Right lung (tissue), 5 donors: ENCODE measurements around the gene GNB1L. TPM values are rescaled to one million over a fixed set of nuclear protein-coding genes. Genes with fewer than 3 reads are reported as not detected.
"Not testable (repeated sequence)": the region's sequence is repeated elsewhere in the genome, so short reads cannot be mapped to it uniquely, and the experiment has no call there.

ENCODE experiments used
- DNase-seq, 2 donors: peaks; one replicate each; pipeline ENCODE4 v3.0.0-alpha.2; 2013
- polyA plus RNA-seq, 5 donors: library from polyadenylated mRNA; unstranded; fragments of 120-200 nt; gene quantifications; one replicate each; pipeline versions ENCODE4 v1.2.1 to v1.2.3, GENCODE V29; 2013; ENCODE audit warnings: inconsistent platforms in 1 of 5, low replicate concordance in 1 of 5; ENCODE audit not compliant: insufficient read length in 5 of 5, insufficient read depth in 1 of 5

GNB1L gene
- polyA plus RNA-seq, 5 donors = 2.7 to 6.4 (median 6.1) TPM

DNA sequence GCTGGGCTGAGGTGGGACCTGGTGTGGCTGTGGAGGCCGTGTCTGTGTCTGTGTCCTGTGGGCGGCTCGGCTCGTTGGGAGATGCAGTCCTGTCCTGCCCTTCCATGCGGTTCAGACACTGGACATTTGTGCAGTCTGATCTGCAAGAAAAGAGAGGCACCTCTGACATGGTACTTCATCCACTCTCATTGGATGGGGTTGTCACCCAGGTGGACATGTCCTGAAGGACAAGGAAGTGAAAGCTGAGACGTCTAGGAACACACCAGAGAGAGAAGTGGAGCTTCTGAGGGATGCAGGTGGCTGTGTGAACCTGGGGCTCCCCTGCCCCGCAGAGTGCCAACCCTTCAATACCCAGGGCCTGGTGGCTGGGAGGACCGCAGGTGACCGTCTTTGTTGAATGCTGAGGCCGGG lies 75.7 kb downstream of the GNB1L start:
- DNase-seq = no peak

DNA sequence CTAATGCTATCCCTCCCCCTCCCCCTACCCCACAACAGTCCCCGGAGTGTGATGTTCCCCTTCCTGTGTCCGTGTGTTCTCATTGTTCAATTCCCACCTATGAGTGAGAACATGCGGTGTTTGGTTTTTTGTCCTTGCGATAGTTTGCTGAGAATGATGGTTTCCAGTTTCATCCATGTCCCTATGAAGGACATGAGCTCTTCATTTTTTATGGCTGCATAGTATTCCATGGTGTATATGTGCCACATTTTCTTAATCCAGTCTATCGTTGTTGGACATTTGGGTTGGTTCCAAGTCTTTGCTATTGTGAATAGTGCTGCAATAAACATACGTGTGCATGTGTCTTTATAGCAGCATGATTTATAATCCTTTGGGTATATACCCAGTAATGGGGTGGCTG lies 77.5 kb downstream of the GNB1L start:
- not testable (repeated sequence) for DNase-seq

DNA sequence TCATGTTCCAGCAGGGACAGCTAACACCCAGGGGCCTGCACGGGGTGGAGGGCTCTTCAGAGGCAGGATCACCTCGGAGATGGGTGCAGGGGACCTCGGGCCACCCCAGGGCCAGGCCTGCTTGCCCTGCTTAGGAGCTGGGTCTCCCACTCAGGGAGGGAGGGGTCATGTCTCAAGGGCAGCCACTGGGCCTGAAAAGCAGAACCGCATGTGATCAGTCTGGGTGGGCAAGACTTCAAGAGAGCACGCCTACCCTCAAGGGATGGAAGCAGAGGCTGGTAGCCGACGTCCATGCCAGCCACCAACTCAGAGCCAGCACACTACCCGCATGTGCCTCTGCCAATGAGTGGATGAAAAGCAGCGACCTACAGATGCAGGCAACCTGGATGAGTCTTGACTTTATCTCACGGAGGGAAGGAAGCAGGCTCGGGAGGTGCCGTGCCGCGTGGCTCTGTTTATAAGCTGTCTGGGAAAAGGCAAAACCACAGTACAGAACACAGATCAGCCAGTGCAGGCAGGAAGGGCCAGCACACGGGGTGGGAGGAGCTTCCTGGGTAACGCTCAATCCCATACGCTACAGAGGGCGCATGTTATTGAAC lies 78.1 kb downstream of the GNB1L start:
- DNase-seq = no peak

DNA sequence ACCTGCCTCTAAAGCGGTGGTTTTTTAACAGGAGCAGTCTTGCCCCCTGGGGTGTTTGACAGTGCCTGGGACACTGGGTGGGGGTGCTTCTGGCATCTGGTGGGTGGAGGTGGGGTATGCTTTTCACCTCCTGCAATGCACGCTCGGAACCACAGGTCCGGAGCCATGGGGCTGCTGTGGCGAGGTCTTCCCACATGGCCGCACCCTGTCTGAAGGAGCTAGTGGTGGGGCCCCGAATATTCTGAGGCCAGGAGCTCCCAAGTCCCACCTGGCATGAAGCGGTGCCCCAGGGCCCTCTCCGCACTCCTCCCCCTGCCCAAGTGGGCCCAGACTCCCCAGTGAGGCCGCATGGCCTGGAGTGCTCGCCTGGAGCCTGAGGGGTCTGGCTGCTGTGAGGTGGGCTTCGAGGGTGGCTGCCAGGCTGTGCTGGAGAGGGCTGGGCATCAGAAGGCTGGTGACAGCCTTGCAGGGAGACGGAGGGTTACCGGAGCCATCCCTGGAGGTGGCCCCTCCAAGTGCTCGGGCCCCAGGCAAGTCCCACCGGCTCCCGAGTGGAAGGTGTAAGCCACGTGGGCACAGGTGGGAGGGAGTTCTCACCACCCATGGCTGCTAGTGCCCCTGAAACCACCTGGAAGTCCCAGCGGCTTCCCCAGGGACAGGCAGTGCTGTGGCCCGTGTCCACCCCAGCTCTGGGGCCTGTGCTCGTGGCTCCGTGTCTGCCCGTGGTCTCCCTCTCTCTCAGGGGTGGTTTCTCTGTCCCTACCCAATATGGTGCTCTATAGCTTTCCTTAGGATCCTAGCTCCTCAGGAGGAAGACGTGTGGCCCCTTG lies 79.0 kb downstream of the GNB1L start:
- no peak for DNase-seq

DNA sequence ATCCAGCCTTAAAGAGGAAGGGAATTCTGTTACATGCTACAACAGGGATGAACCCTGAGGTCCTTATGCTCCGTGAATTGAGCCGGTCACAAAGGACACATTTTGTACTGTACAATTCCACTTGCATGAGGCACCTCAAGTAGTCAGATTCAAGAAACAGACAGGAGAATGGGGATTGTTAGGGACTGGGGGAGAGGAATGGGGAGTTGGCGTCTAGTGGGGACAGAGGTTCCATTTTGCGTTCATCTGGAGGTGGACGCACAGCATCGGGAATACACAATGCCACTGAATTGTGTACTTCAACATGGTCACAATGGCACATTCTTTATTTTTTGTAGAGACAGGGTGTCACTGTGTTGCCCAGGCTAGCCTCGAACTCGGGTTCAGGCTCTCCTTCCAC lies 80.0 kb downstream of the GNB1L start:
- no peak for DNase-seq

DNA sequence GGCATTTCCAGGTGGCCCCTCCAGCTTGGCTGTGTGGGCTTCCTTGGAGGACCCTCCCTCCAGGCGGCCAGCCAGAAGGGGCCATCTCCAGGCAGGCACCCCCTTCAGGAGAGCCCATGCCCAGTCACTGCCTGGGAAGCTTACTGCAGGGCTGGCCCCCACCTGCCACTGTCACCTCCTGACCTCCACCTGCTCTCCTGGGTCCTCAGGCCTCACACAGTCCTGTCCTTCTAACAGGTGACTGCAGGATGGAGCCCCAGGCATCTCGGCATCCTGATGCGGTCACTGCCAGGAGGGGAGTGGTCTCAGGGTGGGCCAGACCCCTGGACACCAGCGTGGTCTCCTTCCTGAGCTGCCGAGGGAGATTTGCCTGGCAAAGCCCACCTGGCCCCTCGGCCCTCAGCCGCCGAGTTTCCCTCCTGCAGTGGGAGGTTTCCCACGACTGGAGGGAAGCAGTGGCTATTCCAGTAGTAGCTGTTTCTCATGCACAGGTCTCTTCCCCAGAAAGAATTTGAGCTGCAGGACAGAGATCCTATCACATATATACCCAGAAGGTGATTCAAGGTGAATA lies 81.1 kb downstream of the GNB1L start:
- no peak for DNase-seq

DNA sequence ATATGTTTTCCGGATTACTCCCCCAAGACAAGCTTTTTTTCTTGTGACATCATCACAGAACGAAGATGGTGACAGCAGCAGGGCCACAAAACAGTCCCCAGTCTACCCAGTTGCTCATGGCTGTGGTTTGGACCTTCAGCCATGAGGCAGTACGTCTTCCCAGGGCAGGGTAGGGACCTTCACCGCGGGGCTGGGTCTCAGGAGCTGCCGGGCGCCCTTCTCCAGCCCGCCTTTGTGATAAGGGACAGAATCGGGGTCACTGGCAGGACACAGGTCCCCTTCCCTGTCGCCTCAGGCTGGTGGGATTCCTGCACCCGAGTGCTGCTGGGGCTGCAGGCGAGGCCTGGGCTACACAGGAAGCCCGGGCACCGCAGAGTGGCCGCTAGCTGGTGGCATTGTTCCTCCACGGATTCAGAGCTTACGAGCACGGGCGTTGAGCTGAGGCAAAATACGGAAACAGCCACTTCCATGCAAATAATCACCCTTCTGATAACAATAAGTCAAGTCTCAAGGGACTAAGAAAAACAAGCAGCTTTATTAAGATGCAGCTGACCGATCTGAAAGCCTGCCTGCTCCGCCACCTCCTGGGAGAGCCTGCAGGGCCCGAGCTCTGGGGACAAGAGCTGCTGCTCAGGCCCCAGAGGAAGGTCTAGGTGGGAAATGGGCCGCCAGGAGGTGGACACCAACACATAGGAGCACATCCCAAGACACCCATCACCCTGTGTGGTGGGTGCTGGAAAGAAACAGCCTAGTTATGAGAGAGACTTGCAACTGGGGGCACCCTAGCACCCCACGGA lies 81.8 kb downstream of the GNB1L start:
- no peak for DNase-seq

DNA sequence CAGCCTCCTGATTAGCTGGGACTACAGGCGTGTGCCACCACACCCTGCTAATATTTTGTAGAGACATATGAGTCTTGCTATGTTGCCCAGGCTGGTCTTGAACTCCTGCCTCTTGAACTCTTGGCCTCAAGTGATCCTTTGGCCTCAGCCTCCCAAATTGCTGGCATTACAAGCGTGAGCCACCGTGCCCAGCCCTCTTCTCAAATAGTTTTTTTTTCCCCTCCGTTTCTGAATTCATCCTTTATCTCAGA lies 82.3 kb downstream of the GNB1L start:
- no peak for DNase-seq

DNA sequence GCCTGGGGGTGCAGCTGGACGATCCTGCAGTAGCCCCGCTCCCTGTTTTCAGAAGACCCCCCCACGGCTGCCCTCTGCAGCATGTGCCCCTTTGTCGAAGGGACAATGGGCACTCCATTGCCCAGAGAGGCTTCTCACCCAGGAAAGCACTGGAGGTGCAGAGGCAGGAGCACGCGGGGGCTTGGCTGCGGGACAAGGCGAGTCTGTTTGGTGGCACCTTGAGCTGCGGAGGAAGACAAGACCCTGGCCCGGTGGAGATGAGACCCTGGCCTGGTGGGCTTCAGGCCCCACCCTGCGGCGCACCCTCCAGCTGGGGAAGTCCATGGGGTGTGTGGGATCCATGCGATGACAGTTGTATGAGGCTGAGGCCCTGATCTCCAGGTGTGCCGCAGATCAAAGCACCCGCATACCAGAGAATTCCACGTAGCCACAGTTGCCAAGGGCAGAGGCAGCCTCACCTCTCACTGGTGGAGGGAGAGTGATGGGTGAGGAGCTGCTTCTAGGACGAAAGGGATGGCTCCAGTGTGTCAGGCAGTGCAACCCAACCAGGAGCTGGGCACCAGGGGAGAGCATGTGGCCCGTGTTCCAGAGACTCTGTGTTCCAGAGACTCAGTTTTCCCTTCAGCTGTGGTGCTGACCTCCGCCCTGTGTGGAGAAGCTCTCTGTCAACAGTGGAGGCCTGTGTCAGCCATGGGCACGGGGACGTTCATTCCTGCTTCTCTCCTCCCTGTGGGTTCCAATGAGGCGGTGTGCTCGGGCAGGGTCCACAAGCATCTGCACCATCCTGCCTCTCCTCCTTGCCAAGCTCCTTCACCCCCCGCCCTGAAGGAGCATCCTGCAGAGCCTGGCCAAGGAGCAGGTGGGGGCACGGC lies 84.1 kb downstream of the GNB1L start:
- DNase-seq = no peak

DNA sequence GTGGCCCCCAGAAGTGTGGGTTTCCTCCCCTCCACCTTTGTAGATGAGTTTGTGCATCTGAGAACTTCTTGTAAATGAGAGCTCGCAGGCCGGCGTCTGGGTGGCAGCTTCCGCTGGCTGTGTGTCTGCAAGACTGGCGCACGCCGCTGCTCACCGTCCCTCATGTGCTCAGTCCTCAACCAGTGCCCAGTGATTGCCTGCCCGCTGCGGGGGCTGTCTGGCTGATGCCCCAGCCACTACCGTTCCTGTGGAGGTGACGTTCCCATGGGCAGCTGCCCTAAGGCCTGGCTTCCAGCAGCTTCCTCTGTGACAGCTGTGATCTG lies 85.3 kb downstream of the GNB1L start:
- DNase-seq = no peak

DNA sequence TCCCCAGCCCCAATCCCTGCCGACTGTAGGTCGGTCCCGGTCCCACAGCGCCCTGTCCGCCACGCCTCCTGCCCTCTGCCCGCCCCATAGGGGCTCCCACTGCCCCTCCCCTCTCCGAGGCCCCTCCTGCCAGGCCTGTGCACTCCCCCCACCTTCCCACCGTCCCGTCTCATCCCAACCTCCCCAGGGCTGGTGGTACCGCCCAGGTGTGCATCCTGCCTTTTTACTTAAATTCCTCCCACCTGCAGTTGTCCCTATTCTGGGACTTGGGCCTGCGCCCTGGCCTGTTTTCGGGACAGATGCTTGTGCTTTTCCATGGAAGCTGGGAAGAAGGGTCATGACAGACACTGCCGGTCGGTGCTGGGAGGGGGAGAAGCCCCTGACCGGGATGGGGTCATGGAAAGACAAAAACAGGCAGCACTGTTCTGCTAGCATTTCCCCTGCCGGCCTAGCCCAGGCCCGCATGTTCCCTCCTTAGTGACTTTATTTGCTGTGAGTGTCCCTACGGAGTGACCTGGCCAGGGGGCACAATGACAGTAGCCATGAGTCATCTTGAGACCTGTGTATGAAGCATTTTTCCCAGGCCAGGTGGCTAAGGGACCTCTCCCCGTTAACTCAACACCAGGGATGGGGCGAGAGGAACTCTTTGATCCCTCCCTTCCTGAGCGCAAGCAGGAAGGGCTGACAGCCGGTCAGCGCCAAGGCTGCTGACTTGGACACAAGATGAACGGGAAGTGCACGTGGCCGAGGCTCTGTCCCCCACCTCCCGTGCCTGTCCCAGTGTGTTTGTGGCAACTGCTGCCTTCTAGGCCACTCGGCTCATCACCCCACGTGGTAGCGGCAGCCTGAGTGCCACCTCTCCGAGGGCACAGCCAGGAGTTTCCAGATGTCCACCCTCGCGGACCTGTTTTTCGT lies 87.0 kb downstream of the GNB1L start:
- DNase-seq = no peak

DNA sequence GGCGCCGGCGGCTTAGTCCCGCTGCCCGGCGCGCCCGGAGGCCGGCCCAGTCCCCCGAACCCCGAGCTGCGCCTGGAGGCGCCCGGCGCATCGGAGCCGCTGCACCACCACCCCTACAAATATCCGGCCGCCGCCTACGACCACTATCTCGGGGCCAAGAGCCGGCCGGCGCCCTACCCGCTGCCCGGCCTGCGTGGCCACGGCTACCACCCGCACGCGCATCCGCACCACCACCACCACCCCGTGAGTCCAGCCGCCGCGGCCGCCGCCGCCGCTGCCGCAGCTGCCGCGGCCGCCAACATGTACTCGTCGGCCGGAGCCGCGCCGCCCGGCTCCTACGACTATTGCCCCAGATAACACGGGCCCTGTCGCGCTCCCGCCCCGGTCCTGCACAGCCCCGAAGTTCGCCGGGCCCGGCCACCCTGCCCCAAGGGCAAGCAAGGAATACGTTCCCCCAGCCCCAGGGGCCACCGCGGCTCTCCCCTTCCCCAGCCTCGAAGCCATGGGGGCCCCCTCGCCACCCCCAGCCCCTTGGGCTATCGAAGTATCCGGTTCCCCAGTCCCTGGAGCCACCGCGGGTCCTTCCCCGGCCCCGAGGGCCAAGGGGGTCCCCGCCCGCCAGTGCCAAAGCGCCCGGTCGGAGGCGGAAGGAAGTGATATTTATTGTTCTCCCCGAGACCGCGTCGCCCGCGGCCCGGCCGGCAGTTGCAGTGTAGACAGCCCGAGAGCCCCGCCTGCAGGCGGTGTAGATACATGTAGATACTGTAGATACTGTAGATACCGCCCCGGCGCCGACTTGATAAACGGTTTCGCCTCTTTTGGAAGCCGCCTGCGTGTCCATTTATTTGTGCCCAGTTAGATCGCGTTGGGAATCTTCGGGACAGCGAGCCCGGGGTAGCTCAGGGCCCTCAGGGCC lies 87.9 kb downstream of the GNB1L start:
- no peak for DNase-seq

DNA sequence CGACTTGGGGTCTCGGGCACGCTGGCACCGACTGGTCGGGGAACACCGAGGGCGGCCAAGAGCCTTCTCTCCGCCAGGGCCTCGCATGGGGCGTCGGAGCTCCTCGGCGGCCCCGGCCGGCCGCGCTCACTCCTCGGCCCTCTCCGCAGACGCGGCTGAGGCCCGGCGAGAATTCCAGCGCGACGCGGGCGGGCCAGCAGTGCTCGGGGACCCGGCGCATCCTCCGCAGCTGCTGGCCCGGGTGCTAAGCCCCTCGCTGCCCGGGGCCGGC lies 88.5 kb downstream of the GNB1L start:
- DNase-seq = no peak

DNA sequence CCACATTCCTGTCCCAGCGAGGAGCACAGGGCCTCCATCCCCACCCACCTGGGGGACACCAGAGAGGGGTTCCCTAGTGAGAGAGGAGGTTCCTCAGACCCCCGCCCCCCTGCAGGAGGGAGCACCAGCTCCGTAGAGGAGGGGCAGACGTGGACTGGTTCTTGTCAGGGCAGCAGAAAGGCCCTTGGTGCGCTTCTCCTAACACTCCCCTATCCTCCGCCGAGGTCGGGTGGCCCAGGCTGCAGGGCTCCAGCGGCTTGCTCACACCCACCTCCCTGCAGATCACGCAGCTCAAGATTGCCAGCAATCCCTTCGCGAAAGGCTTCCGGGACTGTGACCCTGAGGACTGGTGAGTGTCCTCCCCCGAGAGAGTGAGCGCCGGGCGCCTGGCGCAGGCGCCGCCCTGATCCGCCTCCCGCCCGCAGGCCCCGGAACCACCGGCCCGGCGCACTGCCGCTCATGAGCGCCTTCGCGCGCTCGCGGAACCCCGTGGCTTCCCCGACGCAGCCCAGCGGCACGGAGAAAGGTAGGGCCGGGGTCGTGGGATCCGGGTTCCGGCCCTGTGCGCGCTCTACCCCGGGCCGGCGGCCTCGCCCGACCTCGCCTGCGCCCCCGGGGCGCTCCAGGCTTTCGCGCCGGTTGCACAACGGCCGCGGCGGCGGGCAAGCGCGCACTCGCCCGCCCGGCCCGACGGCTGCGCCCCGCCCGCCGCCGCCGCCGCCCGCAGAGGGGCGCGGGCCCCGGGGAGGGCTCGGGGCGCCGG lies 89.0 kb downstream of the GNB1L start:
- no peak for DNase-seq

DNA sequence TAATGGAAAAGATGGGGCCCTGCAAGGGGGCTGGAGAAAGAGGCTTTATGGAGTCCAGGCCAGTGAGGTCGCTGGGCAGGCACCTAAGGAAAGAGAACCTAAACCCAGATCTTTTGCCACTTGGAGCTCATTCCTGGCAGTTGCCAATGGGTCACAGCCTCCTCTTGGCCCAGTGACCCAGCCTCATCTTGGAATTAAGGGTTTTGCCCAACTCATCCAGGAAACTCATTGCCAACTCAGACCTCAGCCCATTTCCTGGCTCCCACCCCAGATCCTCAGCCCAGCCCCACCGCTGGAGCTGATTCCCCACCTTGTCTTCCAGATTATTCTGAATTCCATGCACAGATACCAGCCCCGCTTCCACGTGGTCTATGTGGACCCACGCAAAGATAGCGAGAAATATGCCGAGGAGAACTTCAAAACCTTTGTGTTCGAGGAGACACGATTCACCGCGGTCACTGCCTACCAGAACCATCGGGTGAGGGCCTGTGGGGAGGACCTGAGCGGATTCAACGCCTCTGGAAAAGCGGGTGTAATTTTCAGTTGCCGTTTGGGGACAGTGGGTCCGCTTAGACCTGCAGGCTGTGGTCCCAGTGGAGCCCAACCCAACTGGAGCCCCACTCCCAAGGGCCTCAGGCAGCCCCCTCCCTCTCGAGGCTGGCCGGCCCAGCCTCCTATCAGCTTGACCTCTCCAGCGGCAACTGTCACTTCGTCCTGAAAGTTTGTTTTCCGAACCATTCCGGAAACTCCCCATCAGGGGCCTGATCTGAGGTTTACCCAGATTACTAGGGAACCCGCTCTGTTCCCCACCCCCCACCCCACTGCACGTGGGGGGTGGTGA lies 89.8 kb downstream of the GNB1L start:
- no peak for DNase-seq

DNA sequence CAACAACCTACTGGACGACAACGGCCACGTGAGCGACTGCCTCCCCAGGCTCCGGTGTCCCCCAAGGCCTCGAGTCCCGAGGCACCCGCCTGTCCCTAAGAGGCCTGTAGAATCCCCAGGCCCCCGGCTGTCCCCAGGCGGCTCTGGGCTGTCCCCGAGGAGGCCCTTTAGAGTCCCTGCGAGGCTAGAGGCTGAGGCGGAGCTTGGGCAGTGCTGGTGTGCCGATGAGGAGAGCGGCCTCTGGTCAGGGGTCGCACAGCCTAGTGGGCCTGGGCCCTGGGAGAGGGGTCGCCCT lies 90.4 kb downstream of the GNB1L start:
- no peak for DNase-seq

DNA sequence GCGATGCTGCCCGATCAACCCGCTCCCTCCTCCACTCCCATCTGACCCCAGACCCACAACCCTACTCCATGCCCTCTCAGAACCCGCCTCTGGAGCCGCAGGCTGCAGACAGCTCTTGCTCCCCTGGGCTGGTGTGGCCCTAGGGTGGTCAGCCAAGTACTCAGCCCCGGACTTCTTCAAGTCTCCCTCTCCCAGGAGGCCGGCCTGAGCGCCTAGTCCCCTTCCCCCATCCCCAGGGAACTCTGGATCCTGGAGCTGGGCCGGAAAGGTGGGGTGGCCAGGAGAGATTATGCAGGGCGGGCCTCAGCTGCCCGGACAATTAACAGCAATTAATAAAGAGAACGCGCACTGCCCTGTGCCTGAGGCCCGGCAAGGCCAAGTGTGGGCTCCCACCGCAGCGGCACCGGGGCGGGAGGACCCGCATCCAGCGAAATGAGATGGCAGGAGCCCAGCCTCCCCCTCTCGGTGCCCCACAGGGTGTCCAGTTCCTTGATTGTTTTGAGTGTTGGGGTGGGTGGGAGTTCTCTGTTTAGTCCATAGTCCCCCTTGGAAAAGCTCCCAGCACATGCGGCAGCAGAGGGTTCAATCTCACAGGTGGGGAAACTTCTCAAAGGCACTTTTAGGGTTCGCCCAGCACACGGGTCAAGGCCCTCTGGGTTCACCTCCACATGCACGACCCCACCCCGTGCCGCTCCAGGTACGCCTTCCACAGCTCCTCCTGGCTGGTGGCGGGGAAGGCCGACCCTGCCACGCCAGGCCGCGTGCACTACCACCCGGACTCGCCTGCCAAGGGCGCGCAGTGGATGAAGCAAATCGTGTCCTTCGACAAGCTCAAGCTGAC lies 91.0 kb downstream of the GNB1L start:
- DNase-seq = no peak
